Retinal pigment epithelial cell (primary cell): ENCODE data around the gene ZNF486.
A peak's percentile ranks its signal among the peaks of the same experiment; 100 is the strongest.
"Not testable (repeated sequence)": the region's sequence is repeated elsewhere in the genome, so short reads cannot be mapped to it uniquely, and the experiment has no call there.

Experiments used
- DNase-seq: peaks from one replicate; pipeline ENCODE4 v3.0.0-alpha.2; 2010; ENCODE audit warnings: low read depth
- H3K4me3 ChIP-seq: 2 replicates; pipeline ENCODE4 v1.5.1; 2011; ENCODE audit warnings: mild to moderate bottlenecking, low read length, control low read depth, moderate library complexity
- TF ChIP-seq, protein P1 (sequence below): conservative IDR thresholded peaks from 2 replicates; pipeline ENCODE4 v1.5.1; 2011; ENCODE audit warnings: low read depth, low read length, control low read depth, inconsistent platforms

ZNF486 gene

DNA sequence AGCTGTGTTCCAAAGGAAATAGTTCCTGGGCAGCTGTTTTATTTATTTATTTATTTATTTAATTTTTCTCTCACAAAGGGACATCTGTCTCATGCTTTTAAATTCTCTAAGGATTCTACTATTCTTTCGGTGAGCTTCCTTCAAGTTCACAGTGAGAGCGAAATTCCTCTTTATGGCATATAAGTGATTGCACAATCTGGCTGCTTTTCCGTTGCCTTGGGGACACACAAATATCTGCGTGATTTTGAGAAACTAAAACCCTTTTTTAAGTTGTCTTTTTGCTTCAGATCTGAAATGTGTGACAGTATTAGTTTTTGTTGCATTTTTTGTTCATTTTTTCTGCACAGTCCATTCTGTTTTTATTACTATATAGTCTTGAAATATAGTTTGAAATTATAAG, 19.2 kb downstream of the ZNF486 start:
- no peak for DNase-seq
- no peak overlapping the region for H3K4me3 ChIP-seq
- TF ChIP-seq, protein P1, sequence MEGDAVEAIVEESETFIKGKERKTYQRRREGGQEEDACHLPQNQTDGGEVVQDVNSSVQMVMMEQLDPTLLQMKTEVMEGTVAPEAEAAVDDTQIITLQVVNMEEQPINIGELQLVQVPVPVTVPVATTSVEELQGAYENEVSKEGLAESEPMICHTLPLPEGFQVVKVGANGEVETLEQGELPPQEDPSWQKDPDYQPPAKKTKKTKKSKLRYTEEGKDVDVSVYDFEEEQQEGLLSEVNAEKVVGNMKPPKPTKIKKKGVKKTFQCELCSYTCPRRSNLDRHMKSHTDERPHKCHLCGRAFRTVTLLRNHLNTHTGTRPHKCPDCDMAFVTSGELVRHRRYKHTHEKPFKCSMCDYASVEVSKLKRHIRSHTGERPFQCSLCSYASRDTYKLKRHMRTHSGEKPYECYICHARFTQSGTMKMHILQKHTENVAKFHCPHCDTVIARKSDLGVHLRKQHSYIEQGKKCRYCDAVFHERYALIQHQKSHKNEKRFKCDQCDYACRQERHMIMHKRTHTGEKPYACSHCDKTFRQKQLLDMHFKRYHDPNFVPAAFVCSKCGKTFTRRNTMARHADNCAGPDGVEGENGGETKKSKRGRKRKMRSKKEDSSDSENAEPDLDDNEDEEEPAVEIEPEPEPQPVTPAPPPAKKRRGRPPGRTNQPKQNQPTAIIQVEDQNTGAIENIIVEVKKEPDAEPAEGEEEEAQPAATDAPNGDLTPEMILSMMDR, result no peak

DNA sequence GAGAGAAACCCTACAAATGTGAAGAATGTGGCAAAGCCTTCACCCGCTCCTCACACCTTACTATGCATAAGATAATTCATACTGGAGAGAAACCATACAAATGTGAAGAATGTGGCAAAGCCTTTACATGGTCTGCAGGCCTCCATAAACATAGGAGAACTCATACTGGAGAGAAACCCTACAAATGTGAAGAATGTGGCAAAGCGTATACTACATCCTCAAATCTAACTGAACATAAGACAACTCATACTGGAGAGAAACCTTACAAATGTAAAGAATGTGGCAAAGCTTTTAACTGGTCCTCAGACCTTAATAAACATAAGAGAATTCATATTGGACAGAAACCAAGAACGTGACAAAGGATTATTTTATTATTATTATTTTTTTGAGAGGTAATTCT, 30.7 kb downstream of the ZNF486 start:
- H3K4me3 ChIP-seq, result no peak overlapping the region
- TF ChIP-seq, protein P1, result no peak
- no peak for DNase-seq

DNA sequence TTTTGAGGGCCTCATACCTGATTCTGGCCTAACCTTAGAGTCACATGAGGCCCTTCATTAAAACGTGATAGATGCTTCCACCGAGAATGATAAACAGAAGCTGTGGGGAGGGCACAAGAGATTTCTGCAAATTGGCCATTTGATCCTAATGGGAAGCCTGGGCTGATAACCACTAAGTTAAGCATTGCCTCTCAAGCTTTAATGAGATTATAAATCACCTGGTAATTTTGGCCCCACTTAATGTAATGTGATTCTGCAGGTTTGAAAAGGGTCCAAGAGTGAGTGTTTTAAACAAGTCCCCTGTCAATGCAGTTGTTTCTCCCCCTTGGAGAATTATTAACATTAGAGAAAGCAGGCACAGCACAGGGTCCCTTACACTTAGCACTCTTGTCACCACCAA, 42.0 kb downstream of the ZNF486 start:
- TF ChIP-seq, protein P1, result no peak
- no peak overlapping the region for H3K4me3 ChIP-seq
- no peak for DNase-seq

DNA sequence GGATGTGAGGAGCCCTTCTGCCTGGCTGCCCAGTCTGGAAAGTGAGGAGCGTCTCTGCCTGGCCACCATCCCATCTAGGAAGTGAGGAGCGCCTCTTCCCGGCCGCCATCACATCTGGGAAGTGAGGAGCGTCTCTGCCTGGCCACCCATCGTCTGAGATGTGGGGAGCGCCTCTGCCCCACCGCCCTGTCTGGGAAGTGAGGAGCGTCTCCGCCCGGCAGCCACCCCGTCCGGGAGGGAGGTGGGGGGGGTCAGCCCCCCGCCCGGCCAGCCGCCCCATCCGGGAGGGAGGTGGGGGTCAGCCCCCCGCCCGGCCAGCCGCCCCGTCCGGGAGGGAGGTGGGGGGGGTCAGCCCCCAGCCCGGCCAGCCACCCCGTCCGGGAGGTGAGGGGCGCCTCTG, 47.4 kb downstream of the ZNF486 start:
- not testable (repeated sequence) for H3K4me3 ChIP-seq, DNase-seq

- DNase-seq, H3K4me3 ChIP-seq: not testable (repeated sequence)
Observed at GRCh38 chr19:20221605-20222004, 54.6 kb downstream of the ZNF486 start.

DNA sequence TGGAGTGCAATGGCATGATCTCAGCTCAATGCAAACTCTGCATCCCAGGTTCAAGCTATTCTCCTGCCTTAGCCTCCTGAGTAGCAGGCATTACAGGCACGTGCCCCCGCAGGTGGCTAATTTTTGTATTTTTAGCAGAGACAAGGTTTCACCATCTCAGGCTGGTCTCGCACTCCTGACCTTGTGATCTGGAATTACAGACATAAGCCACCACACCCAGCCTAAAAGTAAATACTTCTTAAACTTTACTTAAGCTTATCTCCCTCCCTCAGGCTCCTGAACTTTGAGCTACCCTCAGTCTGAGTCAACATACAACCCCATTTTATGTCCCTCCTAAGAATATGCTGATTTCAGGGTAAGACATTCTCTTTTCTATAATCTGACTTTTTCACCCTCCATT, 66.1 kb downstream of the ZNF486 start:
- TF ChIP-seq, protein P1, result no peak
- peak; percentile 11 for DNase-seq
- no peak overlapping the region for H3K4me3 ChIP-seq

DNA sequence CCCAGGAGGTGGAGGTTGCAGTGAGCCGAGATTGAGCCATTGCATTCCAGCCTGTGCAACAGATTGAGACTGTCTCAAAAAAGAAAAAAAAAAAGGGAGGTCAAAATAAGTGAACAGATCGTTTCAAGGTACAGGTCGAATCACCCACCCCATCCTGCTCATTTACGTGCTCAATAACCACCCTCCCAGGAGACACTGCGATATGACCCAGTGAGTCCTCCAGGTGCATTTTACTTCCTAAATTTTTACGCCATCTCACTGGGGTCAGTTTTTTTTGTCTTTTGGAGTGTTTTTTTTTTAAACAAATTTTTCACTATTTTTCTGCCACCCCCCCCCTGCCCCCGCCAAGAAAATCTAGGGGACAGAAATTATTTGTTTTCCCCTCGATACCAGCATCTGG, 68.1 kb downstream of the ZNF486 start:
- TF ChIP-seq, protein P1, result no peak
- H3K4me3 ChIP-seq, result no peak overlapping the region
- DNase-seq, result no peak

DNA sequence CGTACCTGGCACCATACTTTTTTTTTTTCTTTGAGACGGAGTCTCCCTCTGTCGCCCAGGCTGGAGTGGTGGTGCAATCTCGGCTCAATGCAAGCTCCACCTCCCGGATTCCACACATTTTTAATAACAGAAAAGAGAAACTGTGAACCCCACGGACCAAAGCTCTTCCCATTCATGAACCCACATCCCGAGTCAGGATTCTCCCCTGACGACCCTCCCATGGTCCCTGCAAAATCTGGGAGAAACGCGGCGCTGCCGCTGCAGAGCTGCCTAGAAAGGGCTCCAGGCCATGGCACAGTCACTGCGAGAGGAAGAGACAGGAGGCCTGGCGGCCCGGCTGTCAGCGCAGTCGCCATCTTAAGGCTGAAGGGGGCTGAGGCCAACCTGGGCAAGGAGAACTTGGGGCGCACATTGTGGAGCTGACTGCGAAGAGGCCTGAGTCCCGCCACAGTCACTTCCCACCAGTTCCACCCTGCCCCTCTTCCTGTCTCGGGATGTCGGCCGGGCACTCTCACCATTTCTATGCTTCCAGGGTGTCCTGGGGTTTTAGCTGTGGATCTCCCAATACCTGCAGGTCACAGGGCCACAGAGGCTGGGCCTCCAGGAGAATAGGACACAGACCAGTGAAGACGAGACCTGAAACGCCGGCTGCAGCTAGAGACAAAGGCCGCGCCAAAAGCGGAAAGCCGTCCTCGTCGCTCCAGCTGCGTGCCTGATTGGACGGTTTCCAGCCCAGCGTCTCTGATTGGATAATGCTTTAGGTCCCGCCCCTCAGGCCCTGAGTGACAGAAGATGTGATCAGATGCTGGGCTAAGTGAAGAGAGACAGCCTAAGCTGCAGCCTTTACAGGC, 71.0 kb downstream of the ZNF486 start:
- TF ChIP-seq, protein P1, result peak; percentile 24
- peak; percentile 81 for DNase-seq
- peak overlapping the region; percentile 88 for H3K4me3 ChIP-seq
